GM21447 (cell line): Measurements from ENCODE around the gene RAF1.
"Not testable (repeated sequence)": the region's sequence is repeated elsewhere in the genome, so short reads cannot be mapped to it uniquely, and the experiment has no call there.

Source experiments
- ATAC-seq: cut with Tn5 transposase; IDR thresholded peaks from one replicate; pipeline ENCODE4 v1.9.1; 2021; ENCODE audit not compliant: unreplicated experiment

RAF1 gene

GRCh38 chr3:12677616-12678015 lies 13.7 kb upstream of the RAF1 start:
- ATAC-seq: no peak

- ATAC-seq: no peak
These were observed 11.3 kb upstream of the RAF1 start for GRCh38 chr3:12675115-12675810.

DNA sequence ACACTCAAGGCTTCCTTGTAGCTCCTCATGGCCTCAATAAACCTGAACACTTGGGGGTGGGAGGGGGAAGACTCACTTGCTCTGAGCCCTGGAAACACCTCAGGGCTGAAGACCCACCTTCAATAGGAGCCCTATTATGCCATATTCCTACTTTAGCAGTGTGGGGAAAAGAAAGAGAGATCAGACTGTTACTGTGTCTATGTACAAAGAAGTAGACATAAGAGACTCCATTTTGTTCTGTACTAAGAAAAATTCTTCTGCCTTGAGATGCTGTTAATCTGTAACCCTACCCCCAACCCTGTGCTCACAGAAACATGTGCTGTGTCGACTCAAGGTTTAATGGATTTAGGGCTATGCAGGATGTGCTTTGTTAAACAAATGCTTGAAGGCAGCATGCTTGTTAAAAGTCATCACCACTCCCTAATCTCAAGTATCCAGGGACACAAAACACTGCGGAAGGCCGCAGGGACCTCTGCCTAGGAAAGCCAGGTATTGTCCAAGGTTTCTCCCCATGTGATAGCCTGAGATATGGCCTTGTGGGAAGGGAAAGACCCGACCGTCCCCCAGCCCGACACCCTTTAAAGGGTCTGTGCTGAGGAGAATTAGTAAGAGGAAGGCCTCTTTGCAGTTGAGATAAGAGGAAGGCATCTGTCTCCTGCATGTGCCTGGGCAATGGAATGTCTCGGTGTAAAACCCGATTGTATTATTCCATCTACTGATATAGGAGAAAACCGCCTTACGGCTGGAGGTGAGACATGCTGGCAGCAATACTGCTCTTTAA lies 10.2 kb upstream of the RAF1 start:
- ATAC-seq: not testable (repeated sequence)

DNA sequence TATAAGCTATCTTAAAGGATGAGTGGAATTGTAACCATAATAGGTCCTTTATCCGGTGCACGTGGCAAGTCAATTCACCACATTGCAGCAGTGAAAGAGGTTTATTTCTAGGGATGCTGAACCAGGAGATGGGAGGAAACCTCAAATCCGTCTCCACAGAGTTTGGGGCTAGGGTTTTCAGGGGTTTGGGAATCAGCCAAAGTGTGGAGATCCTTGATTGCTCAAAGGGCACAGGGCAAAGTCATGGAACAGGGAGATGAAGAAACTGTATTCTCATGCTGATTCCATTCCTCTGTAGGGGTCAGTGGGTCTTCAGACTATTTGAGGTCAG lies 7.2 kb upstream of the RAF1 start:
- no peak for ATAC-seq

DNA sequence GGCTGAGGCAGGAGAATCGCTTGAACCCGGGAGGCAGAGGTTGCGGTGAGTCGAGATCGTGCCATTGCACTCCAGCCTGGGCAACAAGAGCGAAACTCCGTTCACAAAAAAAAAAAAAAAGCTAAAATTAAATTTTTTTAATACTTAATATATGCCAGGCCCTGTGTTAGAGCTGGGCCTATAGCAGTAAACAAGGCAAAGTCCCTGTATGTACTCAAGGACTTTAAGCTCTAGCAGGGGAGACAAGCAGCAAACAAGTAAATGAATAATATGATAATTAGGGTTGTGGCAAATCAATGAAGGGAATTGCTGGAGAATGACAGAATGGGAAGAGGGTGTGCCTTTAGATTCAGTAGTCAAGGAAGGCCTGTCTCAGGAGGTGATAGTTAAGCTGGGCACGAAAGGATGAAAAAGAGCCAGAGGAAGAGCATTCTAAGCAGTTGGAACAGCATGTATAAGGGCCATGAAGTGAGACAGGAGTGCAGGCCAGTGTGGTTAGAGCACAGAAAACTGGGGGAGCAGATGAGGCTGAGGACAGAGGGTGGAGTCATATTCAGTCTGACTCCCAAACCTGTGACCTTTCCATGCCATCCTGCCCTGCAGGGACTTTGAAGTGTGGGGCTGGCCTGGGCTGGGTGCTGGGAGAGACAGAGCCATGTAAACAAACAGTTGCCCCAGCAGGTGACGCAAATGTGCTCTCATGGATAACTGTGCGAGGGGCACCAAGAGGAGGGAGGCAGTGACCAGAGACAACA lies 6.6 kb upstream of the RAF1 start:
- no peak for ATAC-seq

DNA sequence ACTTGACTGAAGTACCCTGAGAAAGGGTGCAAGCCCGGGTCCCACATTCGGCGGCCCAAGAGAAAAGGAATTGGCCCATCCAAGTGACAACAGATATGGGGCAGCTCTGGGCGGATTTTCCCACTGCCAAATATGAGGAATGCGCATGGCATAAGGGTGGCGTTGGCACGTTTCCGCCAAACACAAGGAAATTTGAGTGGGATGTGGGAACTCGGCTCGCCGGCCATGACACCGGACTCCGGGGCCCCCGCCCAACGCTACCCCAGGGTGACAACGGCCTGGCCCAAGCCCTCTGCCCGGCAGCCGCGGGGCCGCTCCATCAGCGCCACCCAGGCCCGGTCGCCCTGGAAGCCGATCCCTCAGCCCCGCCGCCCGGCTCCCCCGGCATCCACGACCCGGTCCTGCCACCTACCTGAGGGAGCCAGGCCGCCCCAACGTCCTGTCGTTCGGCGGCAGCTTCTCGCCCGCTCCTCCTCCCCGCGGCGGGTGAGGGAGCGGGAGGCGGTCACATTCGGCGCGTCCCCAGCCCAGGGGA lies 449 bp downstream of the RAF1 start:
- peak; percentile 35 for ATAC-seq

DNA sequence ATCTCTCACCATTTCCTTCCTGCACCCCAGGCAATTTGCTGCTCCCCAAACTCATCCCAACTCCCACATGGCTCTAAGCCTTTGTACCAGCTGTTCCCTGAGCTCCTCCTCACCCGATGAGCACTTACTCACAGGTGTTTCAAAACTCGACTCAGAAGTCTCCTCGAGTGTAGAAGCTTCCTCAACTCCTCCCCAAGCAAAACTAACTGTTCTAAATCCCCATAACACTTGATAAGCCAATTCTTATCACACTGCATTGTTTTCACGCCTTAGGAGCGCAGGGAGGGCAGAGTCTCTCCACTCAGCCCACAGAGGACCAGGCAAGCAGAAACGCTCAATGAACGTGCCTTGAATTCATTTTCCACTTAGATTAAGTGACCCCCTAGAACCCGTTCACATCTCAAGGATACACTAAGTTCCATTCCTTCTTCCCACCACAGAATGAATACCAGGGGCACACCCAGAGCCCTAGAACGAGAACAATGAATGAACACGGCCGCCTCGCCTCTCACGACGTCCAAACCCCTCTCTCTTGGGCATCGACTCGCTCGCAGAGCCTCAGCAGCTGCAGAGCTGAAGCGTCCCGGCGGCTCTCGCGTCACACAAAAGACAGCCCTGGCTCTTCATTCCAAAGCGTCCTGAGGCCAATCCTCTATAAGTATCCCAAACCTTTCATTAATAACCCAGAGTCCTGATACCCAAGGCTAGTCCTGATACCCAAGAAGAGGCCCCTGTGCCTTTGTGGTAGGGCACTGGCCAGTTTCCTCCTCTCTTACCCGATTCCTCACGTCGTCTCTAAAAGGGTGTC lies 1.1 kb downstream of the RAF1 start:
- ATAC-seq: no peak

DNA sequence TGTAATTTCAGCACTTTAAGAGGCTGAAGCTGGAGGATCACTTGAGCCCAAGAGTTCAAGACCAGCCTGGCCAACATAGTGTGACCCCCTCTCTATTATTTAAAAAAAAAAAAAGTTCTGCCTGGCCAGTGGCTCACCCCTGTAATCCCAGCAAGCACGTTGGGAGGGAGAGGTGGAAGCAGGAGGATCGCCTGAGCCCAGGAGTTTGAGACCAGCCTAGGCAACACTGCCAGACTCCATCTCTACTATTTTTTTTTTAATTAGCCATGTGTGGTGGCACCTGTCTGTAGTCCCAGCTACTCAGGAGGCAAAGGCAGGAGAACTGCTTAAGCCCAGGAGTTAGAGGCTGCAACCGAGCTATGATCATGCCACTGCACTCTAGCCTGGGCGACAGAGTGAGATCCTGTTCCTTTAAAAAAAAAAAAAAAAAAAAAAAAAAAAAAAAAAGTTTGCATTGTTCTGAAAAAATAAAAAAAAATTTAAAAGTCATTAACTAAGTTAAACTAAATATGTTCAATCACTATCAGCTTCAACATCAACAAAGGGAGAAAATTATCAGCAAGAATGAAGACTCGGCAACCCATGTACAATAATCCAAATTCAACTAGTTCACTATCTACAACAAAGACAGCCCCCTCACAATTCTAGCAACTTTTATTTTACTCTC lies 1.9 kb downstream of the RAF1 start:
- ATAC-seq: no peak

- ATAC-seq: not testable (repeated sequence)
These were observed 2.5 kb downstream of the RAF1 start for GRCh38 chr3:12661375-12661774.

DNA sequence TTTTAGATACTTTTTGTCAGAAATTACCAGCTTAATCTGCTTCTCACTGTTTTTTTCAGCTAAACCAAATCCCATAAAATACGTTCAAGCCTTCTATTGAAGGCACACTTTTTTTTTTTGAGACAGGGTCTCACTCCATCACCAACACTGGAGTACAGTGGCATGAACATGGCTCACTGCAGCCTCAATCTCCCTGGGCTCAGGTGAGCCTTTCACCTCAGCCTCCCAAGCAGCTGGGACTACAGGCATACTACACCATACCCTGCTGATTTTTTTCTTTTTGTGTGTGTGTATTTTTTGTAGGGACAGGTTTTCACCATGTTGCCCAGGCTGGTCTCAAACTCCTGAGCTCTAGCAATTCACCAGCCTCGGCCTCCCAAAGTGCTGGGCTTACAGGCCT lies 3.7 kb downstream of the RAF1 start:
- ATAC-seq: no peak

GRCh38 chr3:12659316-12660015 lies 4.5 kb downstream of the RAF1 start:
- no peak for ATAC-seq

GRCh38 chr3:12658593-12659058 lies 5.3 kb downstream of the RAF1 start:
- no peak for ATAC-seq

- no peak for ATAC-seq
These were observed 7.1 kb downstream of the RAF1 start for GRCh38 chr3:12656850-12657249.

DNA sequence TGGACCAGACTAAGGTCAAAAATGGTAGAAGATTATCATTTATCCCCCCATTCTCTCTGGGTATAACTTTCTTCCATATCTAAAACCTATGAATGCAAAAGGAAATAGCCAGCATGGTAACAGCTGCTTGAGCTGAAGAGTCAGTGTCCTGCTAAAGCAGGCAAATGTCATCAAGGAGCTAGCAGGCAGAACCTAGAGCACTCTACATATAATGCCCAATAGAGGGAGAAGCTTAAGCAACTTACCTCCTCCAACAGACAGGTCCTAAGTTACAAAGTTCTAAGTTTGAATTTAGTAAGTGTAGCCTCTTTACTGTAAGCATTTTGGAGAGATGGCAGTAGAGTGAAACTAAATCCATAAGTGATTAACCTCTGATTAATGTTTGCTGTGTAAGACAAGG lies 7.7 kb downstream of the RAF1 start:
- ATAC-seq: no peak

GRCh38 chr3:12655701-12656100 lies 8.2 kb downstream of the RAF1 start:
- no peak for ATAC-seq

DNA sequence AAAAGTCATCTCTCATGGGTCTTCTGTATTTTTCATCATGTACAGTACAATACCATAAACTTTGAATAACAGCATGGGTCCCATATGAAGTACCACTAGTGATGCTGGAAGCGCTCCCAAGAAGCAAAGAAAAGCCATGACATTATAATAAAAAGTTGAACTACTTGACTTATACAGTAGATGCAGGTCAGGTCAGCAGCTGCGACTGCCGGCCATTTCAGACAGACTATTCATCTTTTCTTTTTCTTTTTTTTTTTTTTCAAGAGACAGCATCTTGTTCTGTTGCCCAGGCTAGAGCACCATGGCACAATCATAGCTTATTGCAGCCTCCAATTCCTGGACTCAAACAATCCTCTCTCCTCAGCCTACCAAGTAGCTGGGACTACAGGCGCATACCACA lies 10.2 kb downstream of the RAF1 start:
- ATAC-seq: no peak

DNA sequence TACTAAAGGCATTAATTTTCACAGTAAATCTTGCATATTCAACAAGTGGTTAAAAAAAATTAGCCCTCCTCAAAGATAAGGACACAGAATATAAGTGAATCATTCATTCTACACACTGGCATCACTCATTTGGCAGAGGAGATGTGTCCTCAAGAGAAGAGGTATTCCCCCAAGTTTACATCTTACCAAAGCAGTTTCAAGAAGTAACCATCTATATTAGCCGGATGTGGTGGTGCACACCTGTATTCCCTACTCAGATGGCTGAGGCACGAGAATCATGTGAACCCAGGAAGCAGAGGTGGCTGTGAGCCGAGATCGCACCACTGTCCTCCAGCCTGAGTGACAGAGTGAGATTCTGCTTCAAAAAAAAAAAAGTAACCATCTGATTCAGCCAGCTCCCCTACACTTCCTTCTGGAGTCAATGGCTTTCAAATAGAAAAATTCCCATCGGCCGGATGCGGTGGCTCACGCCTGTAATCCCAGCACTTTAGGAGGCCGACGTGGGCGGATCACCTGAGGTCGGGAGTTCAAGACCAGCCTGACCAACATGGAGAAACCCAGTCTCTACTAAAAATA lies 15.4 kb downstream of the RAF1 start:
- peak; percentile 46 for ATAC-seq

GRCh38 chr3:12644331-12644937 lies 19.5 kb downstream of the RAF1 start:
- ATAC-seq: no peak

- ATAC-seq: no peak
These were observed 20.2 kb downstream of the RAF1 start for GRCh38 chr3:12643724-12644123.
